IMR-90 (cell line): ENCODE measurements around the gene INPP1. TPM values are rescaled to one million over a fixed set of nuclear protein-coding genes. Genes with fewer than 3 reads are reported as not detected.

Source experiments
- ATAC-seq: fragments of 200-7000 bp; cut with Tn5 transposase; 2 replicates; pipeline ENCODE4 v1.9.1; 2020; ENCODE audit warnings: low read depth, mild to moderate bottlenecking, moderate library complexity
- BruUV-seq: library from RNA; stranded (reverse); fragments of 400-500 nt; replicated peaks from 2 replicates; lab custom pipeline; 2021; lab: Mats Ljungman, UMichigan
- CTCF ChIA-PET: fragments of 300-600 bp; formaldehyde crosslinking; extraction: SDS; loops from one replicate; lab custom pipeline; 2021; ENCODE audit warnings: antibody characterized with exemption; lab: Yijun Ruan, JAX
- POLR2A ChIA-PET: fragments of 300-600 bp; sonication (Branson Sonifier 250); formaldehyde crosslinking; loops from one replicate; lab custom pipeline; 2022; ENCODE audit warnings: antibody characterized with exemption; ENCODE audit not compliant: unreplicated experiment; lab: Charles Lee
- DNase-seq: peaks from one replicate; pipeline ENCODE4 v3.0.0; 2013
- H2AFZ ChIP-seq: replicated peaks from 2 replicates; pipeline ENCODE3; 2013; ENCODE audit warnings: low read length, mild to moderate bottlenecking; ENCODE audit not compliant: poor library complexity
- H2AK5ac ChIP-seq: 2 replicates; pipeline ENCODE4 v1.6.1; 2013; ENCODE audit warnings: low read depth, low read length, inconsistent platforms
- H2AK9ac ChIP-seq: replicated peaks from 2 replicates; pipeline ENCODE3; 2013; ENCODE audit warnings: mild to moderate bottlenecking, low read depth, low read length, moderate library complexity; ENCODE audit not compliant: poor library complexity
- H2BK120ac ChIP-seq: 2 replicates; pipeline ENCODE4 v1.6.1; 2013; ENCODE audit warnings: low read depth, low read length, inconsistent platforms
- H2BK15ac ChIP-seq: 3 replicates; pipeline ENCODE4 v1.6.1; 2013; ENCODE audit warnings: low read depth, low read length, inconsistent platforms
- H2BK20ac ChIP-seq: 2 replicates; pipeline ENCODE4 v1.6.1; 2013; ENCODE audit warnings: low read depth, mild to moderate bottlenecking, inconsistent platforms, low read length, moderate library complexity
- H2BK5ac ChIP-seq: 2 replicates; pipeline ENCODE4 v1.6.1; 2013; ENCODE audit warnings: mild to moderate bottlenecking, low read depth, low read length, inconsistent platforms; ENCODE audit not compliant: poor library complexity, severe bottlenecking
- H3K14ac ChIP-seq: replicated peaks from 2 replicates; pipeline ENCODE4 v1.6.1; 2013; ENCODE audit warnings: low read depth, low read length, inconsistent platforms
- H3K18ac ChIP-seq: 2 replicates; pipeline ENCODE4 v1.6.1; 2013; ENCODE audit warnings: low read depth, low read length, control low read depth
- H3K23ac ChIP-seq: 2 replicates; pipeline ENCODE4 v1.6.1; 2013; ENCODE audit warnings: low read depth, low read length, inconsistent platforms
- H3K27ac ChIP-seq: 2 replicates; pipeline ENCODE4 v1.5.1; 2013; ENCODE audit warnings: mild to moderate bottlenecking, control low read depth, low read length; ENCODE audit not compliant: insufficient read depth
- H3K27me3 ChIP-seq: 2 replicates; pipeline ENCODE4 v1.6.1; 2013; ENCODE audit warnings: low read length; ENCODE audit not compliant: control insufficient read depth, insufficient read depth
- H3K36me3 ChIP-seq: 2 replicates; pipeline ENCODE4 v1.6.1; 2013; ENCODE audit warnings: low read length, mixed read lengths; ENCODE audit not compliant: control insufficient read depth, insufficient read depth
- H3K4ac ChIP-seq: 2 replicates; pipeline ENCODE4 v1.6.1; 2013; ENCODE audit warnings: low read depth, low read length, inconsistent platforms
- H3K4me1 ChIP-seq: 2 replicates; pipeline ENCODE4 v1.6.1; 2013; ENCODE audit warnings: low read length, mixed read lengths; ENCODE audit not compliant: control insufficient read depth, insufficient read depth
- H3K4me2 ChIP-seq: 2 replicates; pipeline ENCODE4 v1.6.1; 2013; ENCODE audit warnings: low read depth, mild to moderate bottlenecking, control low read depth, low read length, moderate library complexity
- H3K4me3 ChIP-seq: 2 replicates; pipeline ENCODE4 v1.5.1; 2013; ENCODE audit warnings: low read depth, mild to moderate bottlenecking, control low read depth, low read length, moderate library complexity; ENCODE audit not compliant: insufficient read depth
- H3K56ac ChIP-seq: 2 replicates; pipeline ENCODE4 v1.6.1; 2013; ENCODE audit warnings: low read length, inconsistent platforms; ENCODE audit not compliant: insufficient read depth; ENCODE audit errors: extremely low read depth
- H3K79me1 ChIP-seq, 2 experiments: 2 replicates each; pipeline ENCODE4 v1.6.1; 2013; ENCODE audit warnings: low read length in 2 of 2, inconsistent platforms in 1 of 2, low read depth in 1 of 2
- H3K9ac ChIP-seq: 2 replicates; pipeline ENCODE4 v1.6.1; 2013; ENCODE audit warnings: low read depth, low read length, control low read depth
- H3K9me1 ChIP-seq: 2 replicates; pipeline ENCODE4 v1.6.1; 2013; ENCODE audit warnings: low read length, inconsistent platforms; ENCODE audit not compliant: insufficient read depth
- H3K9me3 ChIP-seq: 2 replicates; pipeline ENCODE4 v1.6.1; 2013; ENCODE audit warnings: low read length; ENCODE audit not compliant: control insufficient read depth, insufficient read depth
- H4K20me1 ChIP-seq: 2 replicates; pipeline ENCODE4 v1.6.1; 2013; ENCODE audit warnings: low read length, inconsistent platforms; ENCODE audit not compliant: insufficient read depth
- H4K5ac ChIP-seq: 2 replicates; pipeline ENCODE4 v1.6.1; 2013; ENCODE audit warnings: mild to moderate bottlenecking, low read depth, low read length, control low read depth
- H4K8ac ChIP-seq, 2 experiments: 2 replicates each; pipeline ENCODE4 v1.6.1; 2013; ENCODE audit warnings: low read depth in 2 of 2, low read length in 2 of 2, control low read depth in 1 of 2, inconsistent platforms in 1 of 2
- H4K91ac ChIP-seq: 2 replicates; pipeline ENCODE4 v1.6.1; 2013; ENCODE audit warnings: low read depth, low read length, inconsistent platforms; ENCODE audit not compliant: insufficient read depth
- BHLHE40 ChIP-seq: fragments of 150-350 bp; IDR thresholded peaks from 2 replicates; pipeline ENCODE4 v1.6.1; 2016; ENCODE audit warnings: mild to moderate bottlenecking, low read depth, low read length
- CHD1 ChIP-seq: IDR thresholded peaks from 2 replicates; pipeline ENCODE4 v1.6.1; 2012; ENCODE audit warnings: low read depth, low read length, improper control_type of control experiment
- FOS ChIP-seq: fragments of 150-350 bp; IDR thresholded peaks from 2 replicates; pipeline ENCODE4 v1.6.1; 2016; ENCODE audit warnings: low read depth, low read length
- NFE2L2 ChIP-seq: fragments of 150-350 bp; IDR thresholded peaks from 2 replicates; pipeline ENCODE4 v1.6.1; 2016; ENCODE audit warnings: low read depth, mild to moderate bottlenecking, low read length
- POLR2A ChIP-seq: IDR thresholded peaks from 2 replicates; pipeline ENCODE4 v1.6.1; 2012; ENCODE audit warnings: mild to moderate bottlenecking, low read depth, low read length
- RAD21 ChIP-seq: IDR thresholded peaks from 2 replicates; pipeline ENCODE4 v1.6.1; 2012; ENCODE audit warnings: low read length, improper control_type of control experiment
- RFX5 ChIP-seq: IDR thresholded peaks from 2 replicates; pipeline ENCODE4 v1.8.0; 2012; ENCODE audit warnings: low read depth, mild to moderate bottlenecking, low read length, moderate library complexity
- SMC3 ChIP-seq: fragments of 150-350 bp; IDR thresholded peaks from 2 replicates; pipeline ENCODE4 v1.6.1; 2016; ENCODE audit warnings: low read depth, mild to moderate bottlenecking, antibody characterized with exemption, low read length, moderate library complexity
- USF2 ChIP-seq: fragments of 150-350 bp; IDR thresholded peaks from 2 replicates; pipeline ENCODE4 v1.6.1; 2017; ENCODE audit warnings: mild to moderate bottlenecking, antibody characterized with exemption, low read length, low read depth
- WGBS, 2 experiments: methylation state at CpG; one replicate each; pipeline versions ENCODE4 v1.1.5 to v1.1.7; 2013; ENCODE audit warnings: missing lambda C conversion rate in 2 of 2; ENCODE audit not compliant: insufficient read length in 1 of 2; ENCODE audit errors: extremely low coverage in 2 of 2; 5-methylcytosine and 5-hydroxymethylcytosine counted together
- dilution Hi-C: fragments of 300-500 bp; cut with HindIII; formaldehyde crosslinking; loops from one replicate; pipeline ENCODE4 v1.14.3; 2018; ENCODE audit warnings: low sequenced_read_pairs; ENCODE audit not compliant: unreplicated experiment
- in situ Hi-C: fragments of 300-500 bp; cut with MboI; formaldehyde crosslinking; loops from 3 replicates; pipeline ENCODE4 v1.14.3; 2019; ENCODE audit warnings: low sequenced_read_pairs, inconsistent platforms, mixed read lengths
- intact Hi-C: fragments of 100-400 bp; cut with micrococcal nuclease; formaldehyde crosslinking; loops from 2 replicates; pipeline ENCODE4 v1.10.0; 2022
- polyA plus RNA-seq, 3 experiments: library from polyadenylated mRNA; depleted of rRNA; stranded (reverse); fragments of >200 nt; gene quantifications; 2 replicates each; pipeline ENCODE4 v1.2.3, GENCODE V29; 2012; ENCODE audit warnings: low replicate concordance in 1 of 3
- total RNA-seq: library from RNA; depleted of rRNA; stranded (reverse); fragments of >200 nt; gene quantifications from 2 replicates; pipeline ENCODE4 v1.2.3, GENCODE V29; 2012
- TF ChIP-seq, protein P1 (sequence below): conservative IDR thresholded peaks from 2 replicates; pipeline ENCODE4 v1.5.1; 2012; ENCODE audit warnings: mild to moderate bottlenecking, low read depth, low read length, improper control_type of control experiment

Gene INPP1
- total and polyA plus RNA-seq, 2 of the 4 experiments (the other 2 are of a cell fraction): 4.1 to 10.1 TPM

- no peak overlapping the region for H3K4me3 ChIP-seq
- no peak overlapping the region for H3K9ac ChIP-seq
- H3K79me1 ChIP-seq: no peaks in the 10 kb centered on the region; a peak in 1 of 4 replicates
- H2AFZ ChIP-seq: no peak overlapping the region
- H3K4me1 ChIP-seq: no peaks in the 10 kb centered on the region
- no peak overlapping the region for H4K5ac ChIP-seq
- DNase-seq (no peak), ATAC-seq (no peak)
- H3K14ac ChIP-seq: no peak overlapping the region
- dilution Hi-C loops: no loop called here
- intact Hi-C loops: no loop called here
- in situ Hi-C loops: no loop called here
- H4K8ac ChIP-seq: no peak overlapping the region
- H3K36me3 ChIP-seq: peaks cover 14% of the 10 kb centered on the region
- H3K27ac ChIP-seq: no peak overlapping the region
- BruUV-seq: no TSS peak
- no peak overlapping the region for H4K91ac ChIP-seq
- no peak overlapping the region for H3K56ac ChIP-seq
- H2BK15ac ChIP-seq: no peak overlapping the region
- H4K20me1 ChIP-seq: no peaks in the 10 kb centered on the region
- TF ChIP-seq POLR2A: no peak
- TF ChIP-seq CHD1: no peak
- no peak for TF ChIP-seq BHLHE40
- no peak for TF ChIP-seq USF2
- no peak for TF ChIP-seq FOS
- no peak for TF ChIP-seq RAD21
- TF ChIP-seq RFX5: no peak
- no peak for TF ChIP-seq SMC3
- TF ChIP-seq, protein P1, sequence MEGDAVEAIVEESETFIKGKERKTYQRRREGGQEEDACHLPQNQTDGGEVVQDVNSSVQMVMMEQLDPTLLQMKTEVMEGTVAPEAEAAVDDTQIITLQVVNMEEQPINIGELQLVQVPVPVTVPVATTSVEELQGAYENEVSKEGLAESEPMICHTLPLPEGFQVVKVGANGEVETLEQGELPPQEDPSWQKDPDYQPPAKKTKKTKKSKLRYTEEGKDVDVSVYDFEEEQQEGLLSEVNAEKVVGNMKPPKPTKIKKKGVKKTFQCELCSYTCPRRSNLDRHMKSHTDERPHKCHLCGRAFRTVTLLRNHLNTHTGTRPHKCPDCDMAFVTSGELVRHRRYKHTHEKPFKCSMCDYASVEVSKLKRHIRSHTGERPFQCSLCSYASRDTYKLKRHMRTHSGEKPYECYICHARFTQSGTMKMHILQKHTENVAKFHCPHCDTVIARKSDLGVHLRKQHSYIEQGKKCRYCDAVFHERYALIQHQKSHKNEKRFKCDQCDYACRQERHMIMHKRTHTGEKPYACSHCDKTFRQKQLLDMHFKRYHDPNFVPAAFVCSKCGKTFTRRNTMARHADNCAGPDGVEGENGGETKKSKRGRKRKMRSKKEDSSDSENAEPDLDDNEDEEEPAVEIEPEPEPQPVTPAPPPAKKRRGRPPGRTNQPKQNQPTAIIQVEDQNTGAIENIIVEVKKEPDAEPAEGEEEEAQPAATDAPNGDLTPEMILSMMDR: no peak
- no peak for TF ChIP-seq NFE2L2
- 0 out of 2 replicates have a peak, but pooled peaks cover 7% of the 10 kb centered on the region for H3K9me1 ChIP-seq
- ChIA-PET CTCF (no interaction called here), POLR2A (no interaction called here)
- no peaks in the 10 kb centered on the region for H3K9me3 ChIP-seq
- no peak overlapping the region for H2BK20ac ChIP-seq
- H3K4ac ChIP-seq: no peak overlapping the region
- no peak overlapping the region; the same call in 1 of the 2 replicates for H2AK5ac ChIP-seq
- no peaks in the 10 kb centered on the region for H3K27me3 ChIP-seq
- H2AK9ac ChIP-seq: no peak overlapping the region
- no peak overlapping the region for H2BK120ac ChIP-seq
- H2BK5ac ChIP-seq: no peak overlapping the region
- H3K18ac ChIP-seq: no peak overlapping the region
- H3K4me2 ChIP-seq: no peak overlapping the region
- H3K23ac ChIP-seq: no peak overlapping the region
- 95% methylated on average over 11 of the region's 19 CpGs; no CpG with 5 or more reads in 1 of the 2 experiments for WGBS, 2 experiments
Measured at GRCh38 chr2:190365499-190366204, 22.3 kb downstream of the INPP1 start.
